ENCODE data around the gene TRAK1.

- no peak for TF ChIP-seq POLR2A (IDR thresholded peaks at IDR 0.05; ENCODE audit: low read length)
- TF ChIP-seq GATA1 (IDR thresholded peaks at IDR 0.05; ENCODE audit: low read depth, low read length): no peak
These were observed 30.0 kb upstream of the TRAK1 start for GRCh38 chr3:42061025-42061712.
